ENCODE results near the gene KCNQ5.
A peak's percentile ranks its signal among the peaks of the same experiment; 100 is the strongest.
"Not testable (repeated sequence)": the region's sequence is repeated elsewhere in the genome, so short reads cannot be mapped to it uniquely, and the experiment has no call there.

The KCNQ5 gene

GRCh38 chr6:72976484-72976883 lies 354.6 kb downstream of the KCNQ5 start:
- Histone ChIP-seq H3K9ac (no peak overlapping the region), H3K4me1 (ENCODE audit: low read depth, poor library complexity, severe bottlenecking) (peaks cover 39% of the 10 kb centered on the region), H3K79me2 (ENCODE audit: insufficient read depth, low read depth) (no peaks in the 10 kb centered on the region), H3K36me3 (ENCODE audit: insufficient read depth) (no peaks in the 10 kb centered on the region), H3K27me3 (ENCODE audit: insufficient read depth, low read depth) (no peaks in the 10 kb centered on the region), H2AFZ (ENCODE audit: low read depth) (no peak overlapping the region), H3K4me3 (IDR thresholded peaks at IDR 0.05; ENCODE audit: insufficient read depth, low read depth, low read length) (no peak overlapping the region), H4K20me1 (ENCODE audit: insufficient read depth) (no peaks in the 10 kb centered on the region), H3K4me2 (peak overlapping the region; percentile 5; the same call in 1 of the 2 replicates), H3K27ac (no peak overlapping the region)
- no peak for TF ChIP-seq CTCF (conservative IDR thresholded peaks at IDR 0.05; ENCODE audit: low read depth, low read length)

- TF ChIP-seq CTCF (conservative IDR thresholded peaks at IDR 0.05; ENCODE audit: low read depth, low read length) = no peak
- H2AFZ ChIP-seq (ENCODE audit: low read depth) = no peak overlapping the region
- H3K4me3 ChIP-seq (IDR thresholded peaks at IDR 0.05; ENCODE audit: insufficient read depth, low read depth, low read length) = no peak overlapping the region
- no peaks in the 10 kb centered on the region for H3K27me3 ChIP-seq (ENCODE audit: insufficient read depth, low read depth)
- peak overlapping the region; percentile 5; the same call in 1 of the 2 replicates for H3K4me2 ChIP-seq
- no peak overlapping the region for H3K9ac ChIP-seq
- H3K79me2 ChIP-seq (ENCODE audit: insufficient read depth, low read depth) = no peaks in the 10 kb centered on the region
- H3K4me1 ChIP-seq (ENCODE audit: low read depth, poor library complexity, severe bottlenecking) = peaks cover 39% of the 10 kb centered on the region
- H3K27ac ChIP-seq = no peak overlapping the region
- no peaks in the 10 kb centered on the region for H4K20me1 ChIP-seq (ENCODE audit: insufficient read depth)
- no peaks in the 10 kb centered on the region for H3K36me3 ChIP-seq (ENCODE audit: insufficient read depth)
These were observed 355.2 kb downstream of the KCNQ5 start for GRCh38 chr6:72977114-72977513.

- not testable (repeated sequence) for H4K20me1 ChIP-seq (ENCODE audit: insufficient read depth); H3K4me3 ChIP-seq (IDR thresholded peaks at IDR 0.05; ENCODE audit: insufficient read depth, low read depth, low read length); H3K27ac ChIP-seq; H3K79me2 ChIP-seq (ENCODE audit: insufficient read depth, low read depth); H3K4me2 ChIP-seq; H3K9ac ChIP-seq; H3K27me3 ChIP-seq (ENCODE audit: insufficient read depth, low read depth); H2AFZ ChIP-seq (ENCODE audit: low read depth); H3K36me3 ChIP-seq (ENCODE audit: insufficient read depth)
- H3K4me1 ChIP-seq (ENCODE audit: low read depth, poor library complexity, severe bottlenecking) = peaks cover 36% of the 10 kb centered on the region
These were observed 356.9 kb downstream of the KCNQ5 start for GRCh38 chr6:72978808-72979207.

- not testable (repeated sequence) for H3K27ac ChIP-seq; H3K4me3 ChIP-seq (IDR thresholded peaks at IDR 0.05; ENCODE audit: insufficient read depth, low read depth, low read length); H3K36me3 ChIP-seq (ENCODE audit: insufficient read depth); H3K27me3 ChIP-seq (ENCODE audit: insufficient read depth, low read depth); H3K9ac ChIP-seq; H4K20me1 ChIP-seq (ENCODE audit: insufficient read depth); H2AFZ ChIP-seq (ENCODE audit: low read depth); H3K79me2 ChIP-seq (ENCODE audit: insufficient read depth, low read depth)
- H3K4me2 ChIP-seq = peak overlapping the region; percentile 23; the same call in 1 of the 2 replicates
- H3K4me1 ChIP-seq (ENCODE audit: low read depth, poor library complexity, severe bottlenecking) = peaks cover 17% of the 10 kb centered on the region
These were observed 362.4 kb downstream of the KCNQ5 start for GRCh38 chr6:72984189-72984831.

- Histone ChIP-seq H3K4me1 (ENCODE audit: low read depth, poor library complexity, severe bottlenecking) (peaks cover 17% of the 10 kb centered on the region), H3K4me3 (IDR thresholded peaks at IDR 0.05; ENCODE audit: insufficient read depth, low read depth, low read length) (no peak overlapping the region), H3K9ac (no peak overlapping the region), H4K20me1 (ENCODE audit: insufficient read depth) (no peaks in the 10 kb centered on the region), H3K36me3 (ENCODE audit: insufficient read depth) (no peaks in the 10 kb centered on the region), H3K79me2 (ENCODE audit: insufficient read depth, low read depth) (no peaks in the 10 kb centered on the region), H3K4me2 (peak overlapping the region; percentile 23; the same call in 1 of the 2 replicates), H2AFZ (ENCODE audit: low read depth) (no peak overlapping the region), H3K27ac (no peak overlapping the region), H3K27me3 (ENCODE audit: insufficient read depth, low read depth) (no peaks in the 10 kb centered on the region)
- no peak for TF ChIP-seq CTCF (conservative IDR thresholded peaks at IDR 0.05; ENCODE audit: low read depth, low read length)
These were observed 363.3 kb downstream of the KCNQ5 start for GRCh38 chr6:72984981-72985665.
